HEK293 (cell line): ENCODE results near the gene DZIP3.

Source experiments
- GLI2 ChIP-seq: fragments of 450-650 bp; formaldehyde crosslinking; IDR thresholded peaks from 2 replicates; pipeline ENCODE4; 2017; ENCODE audit warnings: missing biosample characterization, missing genetic modification characterization, low read depth, borderline replicate concordance
- GLI4 ChIP-seq: fragments of 450-650 bp; formaldehyde crosslinking; IDR thresholded peaks from 2 replicates; pipeline ENCODE4 v1.5.1; 2016; ENCODE audit warnings: missing biosample characterization, missing genetic modification characterization
- GLIS1 ChIP-seq: fragments of 450-650 bp; formaldehyde crosslinking; IDR thresholded peaks from 2 replicates; pipeline ENCODE4 v1.5.1; 2016; ENCODE audit warnings: missing biosample characterization, missing genetic modification characterization
- GLIS2 ChIP-seq: fragments of 450-650 bp; formaldehyde crosslinking; IDR thresholded peaks from 2 replicates; pipeline ENCODE4 v1.5.1; 2016; ENCODE audit warnings: missing biosample characterization, missing genetic modification characterization
- HOXD13 ChIP-seq: sonication (generic); formaldehyde crosslinking; IDR thresholded peaks from 2 replicates; pipeline ENCODE4 v1.8.0; 2022; ENCODE audit warnings: missing genetic modification reagents, borderline replicate concordance
- SP2 ChIP-seq: fragments of 450-650 bp; formaldehyde crosslinking; IDR thresholded peaks from 2 replicates; pipeline ENCODE4 v1.5.1; 2016; ENCODE audit warnings: missing biosample characterization, missing genetic modification characterization
- TCF7L2 ChIP-seq: IDR thresholded peaks from 2 replicates; pipeline ENCODE4 v1.6.1; 2011; ENCODE audit warnings: low read depth, mild to moderate bottlenecking, inconsistent platforms, low read length, moderate library complexity, borderline replicate concordance
- YY1 ChIP-seq: fragments of 450-650 bp; formaldehyde crosslinking; IDR thresholded peaks from 2 replicates; pipeline ENCODE4 v1.5.1; 2018; ENCODE audit warnings: missing biosample characterization, missing genetic modification characterization
- ZBTB11 ChIP-seq: fragments of 450-650 bp; formaldehyde crosslinking; conservative IDR thresholded peaks from 2 replicates; pipeline ENCODE4 v1.5.1; 2016; ENCODE audit warnings: low read depth, missing biosample characterization, missing genetic modification characterization
- ZBTB17 ChIP-seq: fragments of 450-650 bp; formaldehyde crosslinking; IDR thresholded peaks from 2 replicates; pipeline ENCODE4 v1.5.1; 2016; ENCODE audit warnings: missing biosample characterization, missing genetic modification characterization
- ZBTB44 ChIP-seq: fragments of 450-650 bp; IDR thresholded peaks from 2 replicates; pipeline ENCODE4 v1.5.1; 2018; ENCODE audit warnings: missing biosample characterization, mild to moderate bottlenecking, missing genetic modification characterization
- ZBTB8A ChIP-seq: fragments of 450-650 bp; formaldehyde crosslinking; IDR thresholded peaks from 2 replicates; pipeline ENCODE4 v1.5.1; 2016; ENCODE audit warnings: missing biosample characterization, missing genetic modification characterization
- ZFP3 ChIP-seq: fragments of 450-650 bp; formaldehyde crosslinking; IDR thresholded peaks from 2 replicates; pipeline ENCODE4 v1.5.1; 2016; ENCODE audit warnings: low read depth, missing biosample characterization, missing genetic modification characterization
- ZNF121 ChIP-seq: fragments of 450-650 bp; formaldehyde crosslinking; IDR thresholded peaks from 2 replicates; pipeline ENCODE4 v1.5.1; 2016; ENCODE audit warnings: missing biosample characterization, missing genetic modification characterization
- ZNF146 ChIP-seq: fragments of 450-650 bp; formaldehyde crosslinking; IDR thresholded peaks from 2 replicates; pipeline ENCODE4 v1.5.1; 2016; ENCODE audit warnings: missing biosample characterization, missing genetic modification characterization
- ZNF169 ChIP-seq: fragments of 450-650 bp; formaldehyde crosslinking; IDR thresholded peaks from 2 replicates; pipeline ENCODE4 v1.5.1; 2016; ENCODE audit warnings: missing biosample characterization, missing genetic modification characterization
- ZNF184 ChIP-seq: fragments of 450-650 bp; IDR thresholded peaks from 2 replicates; pipeline ENCODE4 v1.5.1; 2018; ENCODE audit warnings: missing biosample characterization, mild to moderate bottlenecking, missing genetic modification characterization
- ZNF23 ChIP-seq: fragments of 450-650 bp; formaldehyde crosslinking; IDR thresholded peaks from 2 replicates; pipeline ENCODE4 v1.5.1; 2016; ENCODE audit warnings: missing biosample characterization, missing genetic modification characterization, borderline replicate concordance
- ZNF302 ChIP-seq: fragments of 450-650 bp; formaldehyde crosslinking; IDR thresholded peaks from 2 replicates; pipeline ENCODE4 v1.5.1; 2016; ENCODE audit warnings: missing biosample characterization, missing genetic modification characterization, low read depth
- ZNF311 ChIP-seq: fragments of 450-650 bp; formaldehyde crosslinking; IDR thresholded peaks from 2 replicates; pipeline ENCODE4 v1.5.1; 2017; ENCODE audit warnings: missing biosample characterization, missing genetic modification characterization, borderline replicate concordance
- ZNF335 ChIP-seq: fragments of 450-650 bp; formaldehyde crosslinking; conservative IDR thresholded peaks from 2 replicates; pipeline ENCODE4 v1.5.1; 2016; ENCODE audit warnings: missing biosample characterization, missing genetic modification characterization
- ZNF416 ChIP-seq: fragments of 450-650 bp; formaldehyde crosslinking; IDR thresholded peaks from 2 replicates; pipeline ENCODE4 v1.5.1; 2016; ENCODE audit warnings: missing biosample characterization, missing genetic modification characterization
- ZNF426 ChIP-seq: fragments of 450-650 bp; formaldehyde crosslinking; IDR thresholded peaks from 2 replicates; pipeline ENCODE4 v1.5.1; 2017; ENCODE audit warnings: missing biosample characterization, missing genetic modification characterization, mild to moderate bottlenecking, inconsistent platforms, moderate library complexity
- ZNF488 ChIP-seq: fragments of 450-650 bp; formaldehyde crosslinking; IDR thresholded peaks from 2 replicates; pipeline ENCODE4 v1.5.1; 2016; ENCODE audit warnings: missing biosample characterization, missing genetic modification characterization
- ZNF501 ChIP-seq: fragments of 450-650 bp; formaldehyde crosslinking; IDR thresholded peaks from 2 replicates; pipeline ENCODE4 v1.5.1; 2016; ENCODE audit warnings: missing biosample characterization, missing genetic modification characterization
- ZNF585B ChIP-seq: fragments of 450-650 bp; formaldehyde crosslinking; IDR thresholded peaks from 2 replicates; pipeline ENCODE4 v1.5.1; 2016; ENCODE audit warnings: missing biosample characterization, missing genetic modification characterization
- ZNF596 ChIP-seq: fragments of 450-650 bp; IDR thresholded peaks from 2 replicates; pipeline ENCODE4 v1.5.0; 2018; ENCODE audit warnings: missing biosample characterization, mild to moderate bottlenecking, missing genetic modification characterization, moderate library complexity
- ZNF654 ChIP-seq: fragments of 450-650 bp; formaldehyde crosslinking; IDR thresholded peaks from 2 replicates; pipeline ENCODE4 v1.5.1; 2016; ENCODE audit warnings: low read depth, missing biosample characterization, missing genetic modification characterization
- ZNF677 ChIP-seq: fragments of 450-650 bp; IDR thresholded peaks from 2 replicates; pipeline ENCODE4 v1.5.0; 2018; ENCODE audit warnings: missing biosample characterization, mild to moderate bottlenecking, missing genetic modification characterization, moderate library complexity
- ZNF707 ChIP-seq: fragments of 450-650 bp; formaldehyde crosslinking; IDR thresholded peaks from 2 replicates; pipeline ENCODE4 v1.5.1; 2016; ENCODE audit warnings: missing biosample characterization, missing genetic modification characterization
- ZNF768 ChIP-seq: fragments of 450-650 bp; formaldehyde crosslinking; IDR thresholded peaks from 2 replicates; pipeline ENCODE4 v1.5.1; 2018; ENCODE audit warnings: missing biosample characterization, mild to moderate bottlenecking, missing genetic modification characterization
- ZSCAN18 ChIP-seq: fragments of 450-650 bp; formaldehyde crosslinking; IDR thresholded peaks from 2 replicates; pipeline ENCODE4 v1.5.1; 2016; ENCODE audit warnings: missing biosample characterization, missing genetic modification characterization
- ZXDB ChIP-seq: fragments of 450-650 bp; formaldehyde crosslinking; IDR thresholded peaks from 2 replicates; pipeline ENCODE4 v1.5.1; 2016; ENCODE audit warnings: missing biosample characterization, missing genetic modification characterization

The DZIP3 gene

GRCh38 chr3:108589081-108589997 lies at the start of gene DZIP3, which contains the start of gene CIP2A (continued):
- TF ChIP-seq ZNF596 (no peak), ZNF488 (tag by site-specific recombination) (no peak), ZNF501 (tag by site-specific recombination) (peak; percentile 32; the same call in 1 of the 2 replicates), SP2 (tag by site-specific recombination) (peak; percentile 81), ZNF184 (no peak), TCF7L2 (no peak), ZNF169 (no peak), ZNF707 (tag by site-specific recombination) (no peak), ZNF146 (tag by site-specific recombination) (no peak), HOXD13 (CRISPR knock-in tag) (no peak), ZBTB8A (tag by site-specific recombination) (0 out of 2 replicates have a peak, but pooled peaks have one; percentile 12), ZBTB44 (no peak), GLI4 (tag by site-specific recombination) (no peak), ZNF302 (tag by site-specific recombination) (no peak), ZBTB17 (peak; percentile 62), GLIS1 (peak; percentile 79), ZNF426 (no peak), ZSCAN18 (tag by site-specific recombination) (no peak), ZNF121 (tag by site-specific recombination) (no peak), YY1 (tag by site-specific recombination) (no peak), GLIS2 (tag by site-specific recombination) (peak; percentile 93), ZFP3 (no peak), ZXDB (tag by site-specific recombination) (peak; percentile 65), ZNF654 (tag by site-specific recombination) (no peak), ZNF585B (tag by site-specific recombination) (no peak), ZNF768 (tag by site-specific recombination) (no peak), ZBTB11 (tag by site-specific recombination) (peak; percentile 93), GLI2 (tag by site-specific recombination) (no peak), ZNF23 (tag by site-specific recombination) (no peak), ZNF311 (tag by site-specific recombination) (no peak), ZNF677 (tag by site-specific recombination) (no peak), ZNF335 (peak; percentile 82), ZNF416 (tag by site-specific recombination) (no peak)
